HEK293 (cell line): Measurements from ENCODE around the gene SMC3.
A peak's percentile ranks its signal among the peaks of the same experiment; 100 is the strongest.

Source experiments
- EGR2 ChIP-seq: fragments of 450-650 bp; formaldehyde crosslinking; IDR thresholded peaks from 2 replicates; pipeline ENCODE4 v1.5.1; 2016; ENCODE audit warnings: low read depth, missing biosample characterization, missing genetic modification characterization
- HOXC10 ChIP-seq: sonication (generic); formaldehyde crosslinking; IDR thresholded peaks from 2 replicates; pipeline ENCODE4 v1.8.1; 2023; ENCODE audit warnings: mild to moderate bottlenecking, missing genetic modification reagents
- HOXD13 ChIP-seq: sonication (generic); formaldehyde crosslinking; IDR thresholded peaks from 2 replicates; pipeline ENCODE4 v1.8.0; 2022; ENCODE audit warnings: missing genetic modification reagents, borderline replicate concordance
- KLF10 ChIP-seq: fragments of 450-650 bp; IDR thresholded peaks from 2 replicates; pipeline ENCODE4 v1.5.1; 2018; ENCODE audit warnings: missing biosample characterization, mild to moderate bottlenecking, missing genetic modification characterization
- KLF8 ChIP-seq: fragments of 450-650 bp; formaldehyde crosslinking; IDR thresholded peaks from 2 replicates; pipeline ENCODE4 v1.5.1; 2016; ENCODE audit warnings: missing biosample characterization, missing genetic modification characterization
- PBX3 ChIP-seq: sonication (generic); formaldehyde crosslinking; IDR thresholded peaks from 2 replicates; pipeline ENCODE4 v1.8.1; 2022; ENCODE audit warnings: mild to moderate bottlenecking, moderate library complexity, missing genetic modification reagents
- PRDM1 ChIP-seq: fragments of 450-650 bp; formaldehyde crosslinking; IDR thresholded peaks from 2 replicates; pipeline ENCODE4; 2016; ENCODE audit warnings: missing biosample characterization, missing genetic modification characterization
- REPIN1 ChIP-seq: fragments of 450-650 bp; formaldehyde crosslinking; IDR thresholded peaks from 2 replicates; pipeline ENCODE4 v1.5.1; 2017; ENCODE audit warnings: missing biosample characterization, missing genetic modification characterization, low read depth
- SCRT1 ChIP-seq: fragments of 450-650 bp; formaldehyde crosslinking; IDR thresholded peaks from 2 replicates; pipeline ENCODE4 v1.5.1; 2016; ENCODE audit warnings: missing biosample characterization, missing genetic modification characterization, borderline replicate concordance
- SCRT2 ChIP-seq: fragments of 450-650 bp; formaldehyde crosslinking; IDR thresholded peaks from 2 replicates; pipeline ENCODE4 v1.5.1; 2016; ENCODE audit warnings: missing biosample characterization, missing genetic modification characterization
- TCF7L2 ChIP-seq: IDR thresholded peaks from 2 replicates; pipeline ENCODE4 v1.6.1; 2011; ENCODE audit warnings: low read depth, mild to moderate bottlenecking, inconsistent platforms, low read length, moderate library complexity, borderline replicate concordance
- WT1 ChIP-seq: fragments of 450-650 bp; formaldehyde crosslinking; IDR thresholded peaks from 2 replicates; pipeline ENCODE4 v1.5.1; 2016; ENCODE audit warnings: missing biosample characterization, missing genetic modification characterization
- ZBTB20 ChIP-seq: fragments of 450-650 bp; formaldehyde crosslinking; IDR thresholded peaks from 2 replicates; pipeline ENCODE4 v1.5.1; 2016; ENCODE audit warnings: missing biosample characterization, missing genetic modification characterization
- ZBTB21 ChIP-seq: fragments of 450-650 bp; formaldehyde crosslinking; IDR thresholded peaks from 2 replicates; pipeline ENCODE4 v1.5.1; 2017; ENCODE audit warnings: missing biosample characterization, missing genetic modification characterization
- ZBTB26 ChIP-seq: fragments of 450-650 bp; formaldehyde crosslinking; optimal IDR thresholded peaks from 2 replicates; pipeline ENCODE3; 2016; ENCODE audit warnings: missing biosample characterization, mild to moderate bottlenecking, missing genetic modification characterization
- ZFHX2 ChIP-seq: fragments of 450-650 bp; formaldehyde crosslinking; conservative IDR thresholded peaks from 2 replicates; pipeline ENCODE4 v1.5.1; 2016; ENCODE audit warnings: missing biosample characterization, missing genetic modification characterization
- ZFP37 ChIP-seq: fragments of 450-650 bp; formaldehyde crosslinking; IDR thresholded peaks from 2 replicates; pipeline ENCODE4 v1.5.1; 2016; ENCODE audit warnings: missing biosample characterization, missing genetic modification characterization
- ZNF155 ChIP-seq: fragments of 450-650 bp; formaldehyde crosslinking; IDR thresholded peaks from 2 replicates; pipeline ENCODE4 v1.5.1; 2016; ENCODE audit warnings: missing biosample characterization, missing genetic modification characterization
- ZNF157 ChIP-seq: fragments of 450-650 bp; formaldehyde crosslinking; IDR thresholded peaks from 2 replicates; pipeline ENCODE4 v1.5.1; 2016; ENCODE audit warnings: missing biosample characterization, missing genetic modification characterization
- ZNF19 ChIP-seq: fragments of 450-650 bp; formaldehyde crosslinking; IDR thresholded peaks from 2 replicates; pipeline ENCODE4; 2016; ENCODE audit warnings: missing biosample characterization, missing genetic modification characterization, low read depth
- ZNF221 ChIP-seq: fragments of 450-650 bp; formaldehyde crosslinking; IDR thresholded peaks from 2 replicates; pipeline ENCODE4 v1.5.1; 2017; ENCODE audit warnings: missing biosample characterization, missing genetic modification characterization, borderline replicate concordance
- ZNF23 ChIP-seq: fragments of 450-650 bp; formaldehyde crosslinking; IDR thresholded peaks from 2 replicates; pipeline ENCODE4 v1.5.1; 2016; ENCODE audit warnings: missing biosample characterization, missing genetic modification characterization, borderline replicate concordance
- ZNF239 ChIP-seq: fragments of 450-650 bp; formaldehyde crosslinking; IDR thresholded peaks from 2 replicates; pipeline ENCODE4 v1.5.1; 2016; ENCODE audit warnings: missing biosample characterization, missing genetic modification characterization
- ZNF266 ChIP-seq: fragments of 450-650 bp; formaldehyde crosslinking; IDR thresholded peaks from 2 replicates; pipeline ENCODE4 v1.5.1; 2016; ENCODE audit warnings: missing biosample characterization, missing genetic modification characterization, low read depth
- ZNF350 ChIP-seq: fragments of 450-650 bp; formaldehyde crosslinking; IDR thresholded peaks from 2 replicates; pipeline ENCODE4 v1.5.0; 2017; ENCODE audit warnings: missing biosample characterization, mild to moderate bottlenecking, missing genetic modification characterization
- ZNF366 ChIP-seq: fragments of 450-650 bp; formaldehyde crosslinking; conservative IDR thresholded peaks from 2 replicates; pipeline ENCODE4 v1.5.1; 2016; ENCODE audit warnings: missing biosample characterization, missing genetic modification characterization
- ZNF426 ChIP-seq: fragments of 450-650 bp; formaldehyde crosslinking; IDR thresholded peaks from 2 replicates; pipeline ENCODE4 v1.5.1; 2017; ENCODE audit warnings: missing biosample characterization, missing genetic modification characterization, mild to moderate bottlenecking, inconsistent platforms, moderate library complexity
- ZNF549 ChIP-seq: fragments of 450-650 bp; IDR thresholded peaks from 2 replicates; pipeline ENCODE4 v1.5.1; 2018; ENCODE audit warnings: missing biosample characterization, missing genetic modification characterization, mild to moderate bottlenecking, inconsistent platforms, moderate library complexity
- ZNF629 ChIP-seq: fragments of 450-650 bp; formaldehyde crosslinking; IDR thresholded peaks from 2 replicates; pipeline ENCODE4 v1.5.1; 2017; ENCODE audit warnings: missing biosample characterization, missing genetic modification characterization
- ZNF658 ChIP-seq: fragments of 450-650 bp; formaldehyde crosslinking; IDR thresholded peaks from 2 replicates; pipeline ENCODE4; 2016; ENCODE audit warnings: missing biosample characterization, missing genetic modification characterization
- ZNF660 ChIP-seq: fragments of 450-650 bp; IDR thresholded peaks from 2 replicates; pipeline ENCODE4 v1.5.1; 2018; ENCODE audit warnings: missing biosample characterization, mild to moderate bottlenecking, missing genetic modification characterization
- ZNF707 ChIP-seq: fragments of 450-650 bp; formaldehyde crosslinking; IDR thresholded peaks from 2 replicates; pipeline ENCODE4 v1.5.1; 2016; ENCODE audit warnings: missing biosample characterization, missing genetic modification characterization
- TF ChIP-seq, protein P1 (sequence below): fragments of 450-650 bp; formaldehyde crosslinking; IDR thresholded peaks from 2 replicates; pipeline ENCODE4 v1.5.0; 2017; ENCODE audit warnings: missing biosample characterization, missing genetic modification characterization, borderline replicate concordance
- TF ChIP-seq, protein P2 (sequence below): fragments of 450-650 bp; formaldehyde crosslinking; IDR thresholded peaks from 2 replicates; pipeline ENCODE4 v1.5.1; 2017; ENCODE audit warnings: missing biosample characterization, missing genetic modification characterization

Gene SMC3

DNA sequence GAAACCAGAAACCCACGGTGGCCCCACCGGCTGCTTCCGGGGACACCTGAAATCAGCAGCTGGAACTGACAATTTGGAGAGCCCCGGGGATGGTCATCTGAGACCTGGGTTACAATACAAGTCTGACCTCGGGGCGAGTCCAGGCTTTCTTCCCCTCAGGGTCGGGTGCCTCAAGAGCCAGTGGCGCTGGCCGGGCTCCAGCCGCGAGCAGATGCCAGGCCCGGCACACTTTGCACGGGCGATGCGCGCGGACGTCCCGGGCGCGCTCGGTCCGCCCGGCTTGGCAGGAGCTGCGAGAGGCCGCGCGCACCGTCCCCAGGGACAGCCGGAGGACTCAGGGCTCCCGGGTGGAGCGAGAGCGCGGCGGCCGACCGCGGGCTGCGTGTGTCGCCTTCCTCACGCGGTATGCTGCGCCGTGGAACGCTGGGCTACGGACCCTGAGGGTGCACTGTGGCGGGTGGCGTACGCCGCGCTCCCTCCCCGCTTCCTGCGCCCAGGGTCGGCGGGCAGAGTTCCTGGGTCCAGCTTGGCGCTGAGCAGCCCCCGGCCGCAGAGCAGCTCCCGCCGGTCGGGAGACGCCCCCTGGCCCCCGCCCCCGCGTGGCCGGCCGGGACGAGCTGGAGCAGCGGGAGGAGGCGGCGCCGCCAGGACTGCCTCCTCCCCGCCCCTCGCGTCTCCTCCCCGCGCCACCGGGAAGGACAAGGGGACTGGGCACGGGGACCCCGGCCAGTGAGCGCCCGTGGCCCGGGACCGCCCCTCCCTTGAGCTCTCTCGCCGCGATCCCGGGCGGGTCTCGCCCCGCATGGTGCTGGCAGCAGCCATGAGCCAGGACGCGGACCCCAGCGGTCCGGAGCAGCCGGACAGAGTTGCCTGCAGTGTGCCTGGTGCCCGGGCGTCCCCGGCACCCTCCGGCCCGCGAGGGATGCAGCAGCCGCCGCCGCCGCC is 76.4 kb downstream of the SMC3 start, which contains the start of gene RBM20 (continued):
- TF ChIP-seq, protein P1, sequence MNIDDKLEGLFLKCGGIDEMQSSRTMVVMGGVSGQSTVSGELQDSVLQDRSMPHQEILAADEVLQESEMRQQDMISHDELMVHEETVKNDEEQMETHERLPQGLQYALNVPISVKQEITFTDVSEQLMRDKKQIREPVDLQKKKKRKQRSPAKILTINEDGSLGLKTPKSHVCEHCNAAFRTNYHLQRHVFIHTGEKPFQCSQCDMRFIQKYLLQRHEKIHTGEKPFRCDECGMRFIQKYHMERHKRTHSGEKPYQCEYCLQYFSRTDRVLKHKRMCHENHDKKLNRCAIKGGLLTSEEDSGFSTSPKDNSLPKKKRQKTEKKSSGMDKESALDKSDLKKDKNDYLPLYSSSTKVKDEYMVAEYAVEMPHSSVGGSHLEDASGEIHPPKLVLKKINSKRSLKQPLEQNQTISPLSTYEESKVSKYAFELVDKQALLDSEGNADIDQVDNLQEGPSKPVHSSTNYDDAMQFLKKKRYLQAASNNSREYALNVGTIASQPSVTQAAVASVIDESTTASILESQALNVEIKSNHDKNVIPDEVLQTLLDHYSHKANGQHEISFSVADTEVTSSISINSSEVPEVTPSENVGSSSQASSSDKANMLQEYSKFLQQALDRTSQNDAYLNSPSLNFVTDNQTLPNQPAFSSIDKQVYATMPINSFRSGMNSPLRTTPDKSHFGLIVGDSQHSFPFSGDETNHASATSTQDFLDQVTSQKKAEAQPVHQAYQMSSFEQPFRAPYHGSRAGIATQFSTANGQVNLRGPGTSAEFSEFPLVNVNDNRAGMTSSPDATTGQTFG (tag by site-specific recombination), result no peak
- no peak for TF ChIP-seq ZNF157 (tag by site-specific recombination)
- no peak; the same call in 1 of the 2 replicates for TF ChIP-seq PBX3 (CRISPR knock-in tag)
- no peak for TF ChIP-seq ZNF350
- no peak for TF ChIP-seq ZNF707
- TF ChIP-seq HOXC10 (CRISPR knock-in tag), result no peak
- TF ChIP-seq ZFP37 (tag by site-specific recombination), result no peak
- no peak for TF ChIP-seq ZBTB21 (tag by site-specific recombination)
- no peak for TF ChIP-seq REPIN1 (tag by site-specific recombination)
- TF ChIP-seq ZNF155 (tag by site-specific recombination), result no peak
- TF ChIP-seq HOXD13 (CRISPR knock-in tag), result no peak
- no peak for TF ChIP-seq SCRT2 (tag by site-specific recombination)
- no peak for TF ChIP-seq ZNF239 (tag by site-specific recombination)
- TF ChIP-seq, protein P2, sequence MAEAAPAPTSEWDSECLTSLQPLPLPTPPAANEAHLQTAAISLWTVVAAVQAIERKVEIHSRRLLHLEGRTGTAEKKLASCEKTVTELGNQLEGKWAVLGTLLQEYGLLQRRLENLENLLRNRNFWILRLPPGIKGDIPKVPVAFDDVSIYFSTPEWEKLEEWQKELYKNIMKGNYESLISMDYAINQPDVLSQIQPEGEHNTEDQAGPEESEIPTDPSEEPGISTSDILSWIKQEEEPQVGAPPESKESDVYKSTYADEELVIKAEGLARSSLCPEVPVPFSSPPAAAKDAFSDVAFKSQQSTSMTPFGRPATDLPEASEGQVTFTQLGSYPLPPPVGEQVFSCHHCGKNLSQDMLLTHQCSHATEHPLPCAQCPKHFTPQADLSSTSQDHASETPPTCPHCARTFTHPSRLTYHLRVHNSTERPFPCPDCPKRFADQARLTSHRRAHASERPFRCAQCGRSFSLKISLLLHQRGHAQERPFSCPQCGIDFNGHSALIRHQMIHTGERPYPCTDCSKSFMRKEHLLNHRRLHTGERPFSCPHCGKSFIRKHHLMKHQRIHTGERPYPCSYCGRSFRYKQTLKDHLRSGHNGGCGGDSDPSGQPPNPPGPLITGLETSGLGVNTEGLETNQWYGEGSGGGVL, result no peak; the same call in 1 of the 2 replicates
- 0 out of 2 replicates have a peak, but pooled peaks have one; percentile 24 for TF ChIP-seq EGR2 (tag by site-specific recombination)
- no peak for TF ChIP-seq SCRT1 (tag by site-specific recombination)
- TF ChIP-seq ZNF23 (tag by site-specific recombination), result no peak
- peak; percentile 77 for TF ChIP-seq KLF10 (tag by site-specific recombination)
- TF ChIP-seq ZNF549 (tag by site-specific recombination), result no peak
- no peak for TF ChIP-seq ZNF221 (tag by site-specific recombination)
- peak; percentile 66; the same call in 1 of the 2 replicates for TF ChIP-seq KLF8 (tag by site-specific recombination)
- TF ChIP-seq ZNF658 (tag by site-specific recombination), result no peak
- no peak for TF ChIP-seq ZNF19 (tag by site-specific recombination)
- TF ChIP-seq ZBTB20, result peak; percentile 90
- TF ChIP-seq WT1 (tag by site-specific recombination), result peak; percentile 38; the same call in 1 of the 2 replicates
- no peak for TF ChIP-seq ZNF266 (tag by site-specific recombination)
- no peak for TF ChIP-seq TCF7L2
- TF ChIP-seq PRDM1 (tag by site-specific recombination), result no peak
- TF ChIP-seq ZNF629 (tag by site-specific recombination), result no peak
- no peak for TF ChIP-seq ZNF366 (tag by site-specific recombination)
- TF ChIP-seq ZNF660 (tag by site-specific recombination), result no peak
- TF ChIP-seq ZBTB26, result peak; percentile 95
- TF ChIP-seq ZNF426 (tag by site-specific recombination), result no peak
- peak; percentile 77 for TF ChIP-seq ZFHX2 (tag by site-specific recombination)
